Ascending aorta (tissue), 2 donors: ENCODE results near the gene NLRP3. TPM values are rescaled to one million over a fixed set of nuclear protein-coding genes. Genes with fewer than 3 reads are reported as not detected.

ENCODE experiments used
- DNase-seq, 2 donors: peaks; one replicate each; pipeline ENCODE4 v3.0.0-alpha.2; 2019; ENCODE audit warnings: low spot score in 2 of 2
- H3K27ac ChIP-seq, 2 donors: fragments of 200-600 bp; sonication (generic); one replicate each; pipeline ENCODE4 v1.5.1; 2016 to 2017; ENCODE audit warnings: mild to moderate bottlenecking in 1 of 2
- H3K27me3 ChIP-seq: fragments of 200-600 bp; sonication (generic); one replicate; pipeline ENCODE4 v1.5.1; 2017
- H3K36me3 ChIP-seq, 2 donors: fragments of 200-600 bp; sonication (generic); one replicate each; pipeline ENCODE4 v1.5.1; 2016
- H3K4me1 ChIP-seq, 2 donors: fragments of 200-600 bp; sonication (generic); one replicate each; pipeline ENCODE4 v1.5.1; 2016 to 2017; ENCODE audit warnings: mild to moderate bottlenecking in 1 of 2
- H3K4me3 ChIP-seq, 2 donors: fragments of 200-600 bp; sonication (generic); one replicate each; pipeline ENCODE4 v1.5.1; 2016 to 2017; ENCODE audit warnings: mild to moderate bottlenecking in 1 of 2
- H3K9me3 ChIP-seq, 2 donors: fragments of 200-600 bp; sonication (generic); one replicate each; pipeline ENCODE4 v1.5.1; 2016
- CTCF ChIP-seq, 3 experiments: fragments of 200-600 bp in 2 of 3; fragments of 450-650 bp in 1 of 3; sonication (generic) in 2 of 3; IDR thresholded peaks; one replicate each; pipeline ENCODE4 v1.5.1; 2016 to 2019; ENCODE audit warnings: antibody characterized with exemption in 3 of 3, mild to moderate bottlenecking in 1 of 3, moderate library complexity in 1 of 3
- intact Hi-C: fragments of 100-400 bp; cut with DNase I; formaldehyde crosslinking; loops from one replicate; pipeline ENCODE4 v1.15.1; 2023
- total RNA-seq: library from RNA; depleted of rRNA; stranded (reverse); fragments of >200 nt; gene quantifications from one replicate; pipeline ENCODE4 v1.1.0, GENCODE V29; 2016

Gene NLRP3
- total RNA-seq, 1 donor from 2014 or later, result 0.11 TPM

- Histone ChIP-seq H3K9me3 (no peaks in the 10 kb centered on the region), H3K27me3 (no peaks in the 10 kb centered on the region), H3K4me3 (no peak overlapping the region), H3K27ac (no peak overlapping the region), H3K4me1 (no peaks in the 10 kb centered on the region), H3K36me3 (no peaks in the 10 kb centered on the region)
- no peak for TF ChIP-seq CTCF (IDR thresholded peaks at IDR 0.05)
- no peak for DNase-seq
- intact Hi-C loops, result no loop called here
These were observed 80.8 kb downstream of the NLRP3 start for GRCh38 chr1:247496581-247497285.

Other genes starting within 250 kb of the NLRP3 start
- gene ZNF124, start 244.2 kb upstream of the NLRP3 start, total RNA-seq, result 33.1 TPM
- gene VN1R5, start 160.1 kb upstream of the NLRP3 start, total RNA-seq, result not detected
- 38.5 TPM for gene ZNF496, start 84.3 kb upstream of the NLRP3 start, total RNA-seq
- not detected for gene OR2B11, start 41.9 kb downstream of the NLRP3 start, total RNA-seq
- not detected for gene OR2C3, start 120.3 kb downstream of the NLRP3 start, total RNA-seq
- not detected for gene GCSAML, start 133.0 kb downstream of the NLRP3 start, total RNA-seq
- gene OR2G2, start 172.2 kb downstream of the NLRP3 start, total RNA-seq, result not detected
- not detected for gene OR2G3, start 189.4 kb downstream of the NLRP3 start, total RNA-seq